HEK293T (cell line): ENCODE results near the gene DKK2.

Source experiments
- CTCF ChIA-PET: fragments of 350-600 bp; formaldehyde crosslinking; extraction: SDS; loops from one replicate; lab custom pipeline; 2021; ENCODE audit warnings: antibody characterized with exemption, inconsistent platforms; lab: Yijun Ruan, JAX
- POLR2A ChIA-PET: fragments of 350-600 bp; formaldehyde crosslinking; extraction: SDS; loops from one replicate; lab custom pipeline; 2020; ENCODE audit warnings: antibody characterized with exemption, inconsistent platforms; lab: Yijun Ruan, JAX
- DNase-seq: peaks from one replicate; pipeline ENCODE4 v3.0.0; 2012; ENCODE audit warnings: mixed read lengths; ENCODE audit errors: extremely low spot score
- ARNT ChIP-seq: fragments of 450-650 bp; IDR thresholded peaks from 2 replicates; pipeline ENCODE4 v1.6.1; 2017; ENCODE audit warnings: mild to moderate bottlenecking
- BHLHE40 ChIP-seq: fragments of 450-650 bp; IDR thresholded peaks from 2 replicates; pipeline ENCODE4 v1.6.1; 2016; ENCODE audit warnings: mild to moderate bottlenecking, moderate library complexity, borderline replicate concordance
- CTBP1 ChIP-seq: fragments of 450-650 bp; IDR thresholded peaks from 2 replicates; pipeline ENCODE4 v1.6.1; 2016; ENCODE audit warnings: borderline replicate concordance
- ELF4 ChIP-seq: fragments of 450-650 bp; IDR thresholded peaks from 2 replicates; pipeline ENCODE4 v1.6.1; 2017; ENCODE audit warnings: antibody characterized with exemption
- FOXA1 ChIP-seq: fragments of 450-650 bp; IDR thresholded peaks from 2 replicates; pipeline ENCODE4 v1.6.1; 2016; ENCODE audit warnings: mild to moderate bottlenecking
- FOXK2 ChIP-seq: fragments of 450-650 bp; IDR thresholded peaks from 2 replicates; pipeline ENCODE4 v1.6.1; 2016; ENCODE audit warnings: mild to moderate bottlenecking
- FOXM1 ChIP-seq: fragments of 450-650 bp; IDR thresholded peaks from 2 replicates; pipeline ENCODE4 v1.6.1; 2017; ENCODE audit warnings: mild to moderate bottlenecking, borderline replicate concordance
- HDGF ChIP-seq: fragments of 450-650 bp; IDR thresholded peaks from 2 replicates; pipeline ENCODE4 v1.6.1; 2017; ENCODE audit warnings: antibody characterized with exemption, borderline replicate concordance
- L3MBTL2 ChIP-seq: fragments of 450-650 bp; conservative IDR thresholded peaks from 2 replicates; pipeline ENCODE4 v1.6.1; 2016; ENCODE audit warnings: mild to moderate bottlenecking
- LEF1 ChIP-seq: fragments of 450-650 bp; IDR thresholded peaks from 2 replicates; pipeline ENCODE4 v1.6.1; 2017; ENCODE audit warnings: mild to moderate bottlenecking, borderline replicate concordance
- NFRKB ChIP-seq: fragments of 450-650 bp; IDR thresholded peaks from 2 replicates; pipeline ENCODE4 v1.6.1; 2016; ENCODE audit warnings: mild to moderate bottlenecking, moderate library complexity
- SP1 ChIP-seq: fragments of 450-650 bp; IDR thresholded peaks from 2 replicates; pipeline ENCODE4 v1.6.1; 2017
- SUZ12 ChIP-seq: fragments of 450-650 bp; IDR thresholded peaks from 2 replicates; pipeline ENCODE4 v1.6.1; 2016; ENCODE audit warnings: mild to moderate bottlenecking
- TARDBP ChIP-seq: fragments of 450-650 bp; IDR thresholded peaks from 2 replicates; pipeline ENCODE4 v1.6.1; 2016
- ZNF384 ChIP-seq: fragments of 450-650 bp; IDR thresholded peaks from 2 replicates; pipeline ENCODE4 v1.6.1; 2016
- TF ChIP-seq, protein P1 (sequence below): fragments of 450-650 bp; IDR thresholded peaks from 2 replicates; pipeline ENCODE4 v1.6.1; 2016

The DKK2 gene

GRCh38 chr4:106979476-106979875 lies 56.6 kb downstream of the DKK2 start:
- TF ChIP-seq NFRKB (no peak), FOXK2 (no peak), BHLHE40 (no peak), TARDBP (no peak)
- TF ChIP-seq, protein P1, sequence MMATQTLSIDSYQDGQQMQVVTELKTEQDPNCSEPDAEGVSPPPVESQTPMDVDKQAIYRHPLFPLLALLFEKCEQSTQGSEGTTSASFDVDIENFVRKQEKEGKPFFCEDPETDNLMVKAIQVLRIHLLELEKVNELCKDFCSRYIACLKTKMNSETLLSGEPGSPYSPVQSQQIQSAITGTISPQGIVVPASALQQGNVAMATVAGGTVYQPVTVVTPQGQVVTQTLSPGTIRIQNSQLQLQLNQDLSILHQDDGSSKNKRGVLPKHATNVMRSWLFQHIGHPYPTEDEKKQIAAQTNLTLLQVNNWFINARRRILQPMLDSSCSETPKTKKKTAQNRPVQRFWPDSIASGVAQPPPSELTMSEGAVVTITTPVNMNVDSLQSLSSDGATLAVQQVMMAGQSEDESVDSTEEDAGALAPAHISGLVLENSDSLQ: no peak
- ChIA-PET POLR2A (no interaction called here), CTCF (no interaction called here)
- no peak for DNase-seq

- no peak for DNase-seq
- no peak for TF ChIP-seq FOXA1
- TF ChIP-seq TARDBP: no peak
- TF ChIP-seq FOXM1: no peak
- no peak for TF ChIP-seq BHLHE40
- no peak for TF ChIP-seq ZNF384
- TF ChIP-seq, protein P1: no peak
- TF ChIP-seq ELF4: no peak
- TF ChIP-seq ARNT: no peak
- POLR2A ChIA-PET: no interaction called here
- CTCF ChIA-PET: no interaction called here
Observed at GRCh38 chr4:106978046-106978774, 57.9 kb downstream of the DKK2 start.

- ChIA-PET CTCF (no interaction called here), POLR2A (no interaction called here)
- no peak for DNase-seq
- no peak for TF ChIP-seq SP1
- TF ChIP-seq, protein P1: no peak
- TF ChIP-seq ELF4: no peak
- TF ChIP-seq ARNT: no peak
- no peak for TF ChIP-seq SUZ12
- no peak for TF ChIP-seq ZNF384
- no peak for TF ChIP-seq TARDBP
- no peak for TF ChIP-seq NFRKB
- TF ChIP-seq BHLHE40: no peak
- no peak for TF ChIP-seq HDGF
- no peak for TF ChIP-seq FOXK2
- TF ChIP-seq CTBP1: no peak
- TF ChIP-seq L3MBTL2: no peak
- TF ChIP-seq LEF1: no peak
- no peak for TF ChIP-seq FOXA1
Observed at GRCh38 chr4:106971636-106972035, 64.5 kb downstream of the DKK2 start.

DNA sequence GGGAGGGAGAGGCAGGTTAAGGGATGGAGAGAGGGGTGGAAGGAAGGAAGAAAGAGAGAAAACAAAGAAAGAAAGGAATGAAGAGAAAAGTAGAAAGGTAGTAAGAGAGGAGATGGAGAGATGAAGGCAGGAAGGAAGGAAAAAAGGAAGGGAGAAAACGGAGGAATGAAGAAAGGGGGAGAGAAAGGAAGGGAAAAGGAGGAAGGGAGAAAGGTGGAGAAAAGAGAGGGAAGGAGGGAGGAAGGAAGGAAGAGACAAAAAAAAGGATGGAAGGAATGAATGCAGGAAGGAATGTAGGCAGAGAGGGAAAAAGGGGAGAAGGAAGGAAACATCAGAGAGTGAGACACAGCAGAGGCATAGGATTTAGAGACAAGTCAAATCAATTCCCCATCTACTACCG lies 68.2 kb downstream of the DKK2 start:
- no peak for DNase-seq
- ChIA-PET CTCF (no interaction called here), POLR2A (no interaction called here)
- TF ChIP-seq FOXA1 (no peak), TARDBP (no peak), HDGF (no peak), L3MBTL2 (no peak), ELF4 (no peak), SP1 (no peak), ZNF384 (no peak), ARNT (no peak), CTBP1 (no peak), BHLHE40 (no peak), FOXK2 (no peak), LEF1 (no peak), NFRKB (no peak), SUZ12 (no peak), FOXM1 (no peak)
- TF ChIP-seq, protein P1: no peak

GRCh38 chr4:106953036-106953705 lies 82.9 kb downstream of the DKK2 start:
- CTCF ChIA-PET: no interaction called here
- POLR2A ChIA-PET: no interaction called here
- DNase-seq: no peak
- TF ChIP-seq SP1 (no peak), NFRKB (no peak), FOXM1 (no peak), CTBP1 (no peak), HDGF (no peak), BHLHE40 (no peak), L3MBTL2 (no peak), FOXA1 (no peak), ARNT (no peak), ELF4 (no peak), TARDBP (no peak), ZNF384 (no peak), SUZ12 (no peak), FOXK2 (no peak), LEF1 (no peak)
- TF ChIP-seq, protein P1: no peak
